GM21529 (cell line): ENCODE results near the gene PDF.

ENCODE experiments used
- ATAC-seq: cut with Tn5 transposase; IDR thresholded peaks from one replicate; pipeline ENCODE4 v1.9.1; 2021; ENCODE audit not compliant: unreplicated experiment

PDF gene

DNA sequence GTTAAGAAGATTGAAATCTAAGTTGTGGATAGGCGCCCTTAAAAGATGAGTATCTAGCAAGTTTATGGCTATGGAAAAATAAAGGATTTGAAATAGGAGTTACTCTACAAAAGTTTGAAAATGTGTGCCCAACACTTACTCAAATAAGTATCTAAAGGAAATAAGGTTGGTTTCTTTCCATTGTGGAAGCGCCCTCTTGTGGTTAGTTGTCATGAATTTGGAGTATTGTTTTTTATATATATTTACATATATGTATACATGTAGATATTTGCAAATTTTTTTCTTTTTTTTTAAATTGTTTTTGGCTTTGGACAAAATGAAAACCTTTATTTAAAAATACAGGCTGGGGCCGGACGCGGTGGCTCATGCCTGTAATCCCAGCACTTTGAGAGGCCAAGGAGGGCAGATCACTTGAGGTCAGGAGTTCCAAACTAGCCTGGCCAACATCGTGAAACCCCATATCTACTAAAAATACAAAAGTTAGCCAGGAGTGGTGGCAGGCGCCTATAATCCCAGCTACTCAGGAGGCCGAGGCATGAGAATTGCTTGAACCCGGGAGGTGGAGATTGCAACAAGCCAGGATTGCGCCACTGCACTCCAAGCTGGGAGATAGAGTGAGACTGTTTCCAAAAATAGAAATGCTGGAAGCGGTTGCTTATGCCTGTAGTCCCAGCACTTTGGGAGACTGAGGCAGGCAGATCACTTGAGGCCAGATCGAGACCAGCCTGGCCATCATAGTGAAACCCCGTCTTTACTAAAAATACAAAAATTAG lies 43.3 kb downstream of the PDF start:
- ATAC-seq: no peak

DNA sequence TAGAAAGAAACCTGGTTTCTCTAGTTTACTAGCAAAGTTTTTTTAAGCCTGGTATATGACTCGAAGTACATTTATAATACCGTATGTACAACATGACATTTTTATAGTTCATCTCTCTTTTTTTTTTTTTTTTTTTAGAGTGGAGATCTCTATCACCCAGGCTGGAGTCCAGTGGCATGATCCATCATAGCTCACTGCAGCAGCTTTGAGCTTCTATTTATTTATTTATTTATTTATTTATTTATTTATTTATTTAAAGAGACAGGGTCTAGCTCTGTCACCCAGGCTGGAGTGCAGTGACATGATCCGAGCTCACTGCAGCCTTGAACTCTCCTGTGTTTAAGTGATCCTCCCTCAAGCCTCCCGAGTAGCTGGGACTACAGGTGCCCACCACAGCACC lies 45.1 kb downstream of the PDF start:
- ATAC-seq: no peak

DNA sequence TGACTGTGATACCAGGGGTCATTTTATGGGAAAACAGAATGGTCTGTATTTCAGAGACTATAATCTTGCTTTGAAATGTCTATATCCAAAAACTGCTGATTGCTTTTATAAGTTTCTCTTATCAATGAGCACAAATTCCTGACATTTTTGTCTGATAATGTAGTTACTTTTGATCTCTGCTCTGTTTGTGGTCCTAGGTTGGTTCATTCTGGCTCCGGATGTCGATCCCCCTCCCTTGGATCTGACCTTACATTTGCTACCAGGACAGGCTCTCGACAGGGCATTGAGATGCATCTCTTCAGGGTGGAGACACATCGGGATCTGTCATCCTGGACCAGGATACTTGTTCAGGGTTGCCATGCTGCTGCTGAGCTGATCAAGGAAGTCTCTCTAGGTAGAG lies 46.5 kb downstream of the PDF start:
- ATAC-seq: no peak

DNA sequence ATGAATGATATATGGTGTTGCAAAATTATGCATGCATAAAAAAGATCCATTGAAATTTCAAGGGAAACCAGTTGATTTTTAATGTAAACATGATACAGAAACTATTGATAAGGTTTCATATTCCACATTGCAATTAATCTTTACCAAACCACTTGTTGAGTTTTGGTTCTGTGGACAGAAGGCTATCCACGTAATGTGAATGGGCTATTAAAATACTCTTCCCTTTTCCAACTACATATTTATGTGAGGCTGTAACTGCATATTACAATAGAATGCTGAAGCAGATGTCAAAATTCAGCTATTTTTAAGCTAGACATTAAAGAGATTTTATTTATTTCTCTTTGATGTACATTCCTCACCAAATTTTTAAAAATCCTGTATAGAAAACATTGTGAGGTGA lies 53.0 kb downstream of the PDF start:
- ATAC-seq: no peak
